DMS114 treated with DMSO at 0.1 percent for 48 hours (cell line): ENCODE measurements around the gene SOWAHD.
"Not testable (repeated sequence)": the region's sequence is repeated elsewhere in the genome, so short reads cannot be mapped to it uniquely, and the experiment has no call there.

Experiments used
- DNase-seq: peaks from one replicate; lab custom pipeline; 2025; ENCODE audit not compliant: unreplicated experiment; lab: John Stamatoyannopoulos, UW

The SOWAHD gene, protein sequence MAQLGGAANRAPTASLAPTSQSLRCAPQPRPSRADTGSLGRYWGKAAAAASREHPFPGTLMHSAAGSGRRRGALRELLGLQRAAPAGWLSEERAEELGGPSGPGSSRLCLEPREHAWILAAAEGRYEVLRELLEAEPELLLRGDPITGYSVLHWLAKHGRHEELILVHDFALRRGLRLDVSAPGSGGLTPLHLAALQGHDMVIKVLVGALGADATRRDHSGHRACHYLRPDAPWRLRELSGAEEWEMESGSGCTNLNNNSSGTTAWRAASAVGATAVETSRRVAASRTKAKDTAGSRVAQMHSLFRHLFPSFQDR

GRCh38 chrX:119757979-119758730, at the start of gene SOWAHD:
Gene SOWAHD (plus strand): TSS chrX:119758588. CDS start chrX:119758668, 80 bp downstream.
- no peak for DNase-seq

DNA sequence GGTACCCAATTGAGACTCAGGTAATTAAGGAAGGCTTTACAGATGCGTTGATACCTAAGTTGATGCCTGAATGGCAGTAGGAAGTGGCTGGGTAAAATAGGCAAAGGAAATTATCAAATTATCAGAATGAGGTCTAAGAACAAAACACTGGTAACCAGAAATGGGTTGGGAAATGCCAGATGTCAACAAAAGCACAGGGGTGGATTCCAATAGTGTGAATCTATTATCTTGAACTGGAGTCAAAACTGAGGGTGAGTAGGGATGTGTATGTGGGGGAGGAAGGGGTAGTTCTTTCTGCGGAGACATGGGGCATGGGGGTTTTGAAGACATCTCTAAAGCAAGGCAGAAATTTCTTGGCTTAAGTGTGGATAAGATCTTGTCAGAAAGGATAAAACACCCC, 49.5 kb upstream of the SOWAHD start:
- no peak for DNase-seq

GRCh38 chrX:119709630-119710029, 48.8 kb upstream of the SOWAHD start:
- DNase-seq, result no peak

GRCh38 chrX:119721487-119721886, 36.9 kb upstream of the SOWAHD start:
- DNase-seq, result no peak

DNA sequence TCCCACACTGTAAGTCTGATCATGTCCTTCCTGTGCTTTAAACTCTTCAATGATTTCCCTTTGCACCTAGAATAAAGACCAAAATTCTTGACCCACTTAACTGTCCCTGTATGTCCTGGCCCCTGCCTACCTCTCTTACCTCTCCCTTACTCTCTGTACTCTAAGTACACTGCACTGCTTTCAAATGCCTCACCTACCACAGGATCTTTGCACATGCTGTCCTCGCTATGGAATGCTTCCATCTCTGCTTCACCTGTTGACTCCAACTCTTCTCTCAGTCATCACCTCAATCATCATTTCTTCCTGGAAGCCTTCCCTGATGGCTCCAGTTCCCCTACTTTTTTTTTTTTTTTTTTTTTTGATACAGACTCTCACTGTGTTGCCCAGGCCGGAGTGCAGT, 36.5 kb upstream of the SOWAHD start:
- DNase-seq, result no peak

DNA sequence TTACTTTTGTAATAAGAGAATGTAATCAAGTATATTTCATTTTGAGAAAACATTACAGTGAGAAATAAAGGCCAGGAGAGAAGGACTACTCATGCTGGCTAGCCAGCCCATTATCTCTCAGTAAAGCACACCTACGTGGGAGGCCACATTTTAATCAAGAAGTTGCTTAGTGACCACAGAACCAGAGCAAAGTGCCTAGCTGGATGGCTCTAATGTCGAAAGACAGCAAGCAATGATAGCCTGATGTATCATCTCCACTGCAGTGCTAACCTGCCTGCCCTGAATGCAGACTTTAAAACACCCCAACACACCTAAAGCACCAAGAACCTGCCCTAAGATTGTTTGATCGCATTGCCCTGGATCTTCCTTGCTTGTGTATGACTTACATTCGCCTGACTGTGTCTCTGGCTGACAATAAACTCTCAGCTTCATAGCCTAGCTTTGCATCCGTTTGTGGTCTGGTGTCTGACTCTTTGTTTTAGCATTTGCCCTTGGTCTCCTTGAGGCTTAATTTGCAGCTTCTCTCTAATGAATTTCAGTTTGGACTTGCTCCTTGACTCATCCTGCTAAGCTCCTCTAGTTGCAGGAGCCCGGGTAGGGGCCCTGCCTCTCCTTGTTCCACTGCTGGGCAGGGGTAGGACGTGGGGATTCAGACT, 31.4 kb upstream of the SOWAHD start:
- DNase-seq, result no peak

DNA sequence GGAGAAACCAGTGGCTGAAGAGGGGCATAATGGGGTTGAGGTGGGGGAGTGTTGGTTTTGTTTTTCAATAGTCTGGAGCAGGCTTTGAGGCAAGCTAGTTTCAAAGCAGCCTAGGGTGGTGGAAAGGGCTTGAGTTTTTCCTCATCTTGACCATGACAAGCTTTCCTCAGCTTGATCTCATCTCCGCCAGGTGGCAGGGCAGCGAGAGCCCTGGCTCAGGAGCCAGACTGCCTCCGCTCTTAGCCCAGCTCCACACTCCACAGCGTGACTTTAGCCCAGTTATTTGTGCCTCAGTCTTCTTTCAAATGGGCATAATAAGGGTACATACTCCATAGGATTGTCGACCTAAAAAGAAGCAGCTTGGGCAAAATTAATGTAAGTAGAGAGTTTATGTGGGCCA, 29.9 kb upstream of the SOWAHD start:
- no peak for DNase-seq

DNA sequence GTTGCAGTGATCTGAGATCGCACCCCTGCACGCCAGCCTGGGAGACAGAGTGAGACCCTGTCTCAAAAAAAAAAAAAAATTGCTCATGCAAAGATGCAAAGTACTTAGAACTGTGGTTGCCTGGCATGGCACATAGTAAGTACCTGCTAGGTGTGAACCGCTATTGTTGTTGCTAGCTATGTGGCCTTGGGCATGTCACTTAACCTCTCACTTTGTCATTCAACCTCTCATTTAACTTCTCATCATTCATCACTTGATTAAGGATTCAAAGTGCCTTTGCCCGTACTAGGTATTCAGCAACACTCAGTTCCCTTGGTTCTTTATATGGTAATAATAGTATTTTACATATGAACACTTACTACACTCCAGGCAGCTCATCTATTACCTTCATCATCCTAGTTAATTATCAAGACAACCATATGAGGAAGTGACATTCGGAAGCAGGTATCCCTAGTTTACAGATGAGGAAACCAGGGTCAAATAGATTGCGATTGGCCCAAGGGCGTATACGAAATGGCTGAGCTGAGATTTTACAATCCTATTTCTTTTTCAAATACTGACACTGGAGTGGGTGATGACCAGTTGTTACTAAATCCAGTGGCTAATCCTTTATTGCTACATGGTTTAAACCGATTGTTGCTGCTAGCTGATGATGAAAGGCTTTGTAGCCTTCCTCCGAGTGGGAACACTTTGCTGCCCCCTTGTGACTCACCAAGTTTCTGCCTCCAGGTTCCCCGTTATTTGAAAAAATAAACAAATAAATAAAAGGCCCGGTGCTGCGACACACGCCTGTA, 28.8 kb upstream of the SOWAHD start:
- DNase-seq, result no peak

GRCh38 chrX:119734897-119735339, 23.5 kb upstream of the SOWAHD start:
- no peak for DNase-seq

GRCh38 chrX:119735467-119735866, 22.9 kb upstream of the SOWAHD start:
- no peak for DNase-seq

DNA sequence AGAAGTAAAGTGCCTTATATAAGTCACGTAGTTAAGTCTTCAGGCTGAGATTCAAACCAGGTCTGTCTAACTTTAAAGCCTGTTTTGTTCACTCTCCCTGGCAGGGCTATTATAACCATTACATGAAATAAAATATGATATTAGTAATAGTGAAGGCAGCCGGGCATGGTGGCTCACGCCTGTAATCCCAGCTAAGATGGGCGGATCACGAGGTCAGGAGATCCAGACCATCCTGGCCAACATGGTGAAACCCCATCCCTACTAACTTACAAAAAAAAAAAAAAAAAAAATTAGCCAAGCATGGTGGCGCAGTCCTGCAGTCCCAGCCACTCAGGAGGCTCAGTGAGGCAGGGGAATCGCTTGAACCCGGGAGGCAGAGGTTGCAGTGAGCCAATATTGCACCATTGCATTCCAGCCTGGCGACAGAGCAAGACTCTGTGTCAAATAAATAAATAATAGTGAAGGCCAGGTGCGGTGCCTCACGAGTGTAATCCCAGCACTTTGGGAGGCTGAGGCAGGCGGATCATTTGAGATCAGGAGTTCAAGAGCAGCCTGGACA, 22.1 kb upstream of the SOWAHD start:
- no peak for DNase-seq

- no peak for DNase-seq
Measured at GRCh38 chrX:119738742-119739141, 19.6 kb upstream of the SOWAHD start.

- DNase-seq, result no peak
Measured at GRCh38 chrX:119745283-119745848, 13.0 kb upstream of the SOWAHD start.

- DNase-seq, result not testable (repeated sequence)
Measured at GRCh38 chrX:119750131-119750530, 8.3 kb upstream of the SOWAHD start.

GRCh38 chrX:119750751-119751150, 7.6 kb upstream of the SOWAHD start:
- not testable (repeated sequence) for DNase-seq

DNA sequence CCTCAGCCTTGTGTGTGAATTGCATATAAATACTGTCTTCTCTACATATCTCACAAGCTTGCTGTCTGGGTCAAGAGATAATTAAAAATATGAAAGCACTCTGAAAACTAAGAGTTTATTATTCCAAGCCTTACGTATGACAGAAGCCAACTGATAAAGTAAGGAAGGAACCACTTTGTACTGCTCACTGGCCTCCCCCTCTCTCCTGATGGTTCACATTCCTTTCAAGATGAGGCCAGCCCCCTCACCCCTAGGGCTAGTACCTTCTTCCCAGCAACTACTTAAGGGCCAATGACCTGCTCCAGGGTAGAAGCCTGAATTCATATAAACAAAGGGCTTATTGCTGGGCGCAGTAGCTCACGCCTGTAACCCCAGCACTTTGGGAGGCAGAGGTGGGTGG, 5.4 kb upstream of the SOWAHD start:
- no peak for DNase-seq

DNA sequence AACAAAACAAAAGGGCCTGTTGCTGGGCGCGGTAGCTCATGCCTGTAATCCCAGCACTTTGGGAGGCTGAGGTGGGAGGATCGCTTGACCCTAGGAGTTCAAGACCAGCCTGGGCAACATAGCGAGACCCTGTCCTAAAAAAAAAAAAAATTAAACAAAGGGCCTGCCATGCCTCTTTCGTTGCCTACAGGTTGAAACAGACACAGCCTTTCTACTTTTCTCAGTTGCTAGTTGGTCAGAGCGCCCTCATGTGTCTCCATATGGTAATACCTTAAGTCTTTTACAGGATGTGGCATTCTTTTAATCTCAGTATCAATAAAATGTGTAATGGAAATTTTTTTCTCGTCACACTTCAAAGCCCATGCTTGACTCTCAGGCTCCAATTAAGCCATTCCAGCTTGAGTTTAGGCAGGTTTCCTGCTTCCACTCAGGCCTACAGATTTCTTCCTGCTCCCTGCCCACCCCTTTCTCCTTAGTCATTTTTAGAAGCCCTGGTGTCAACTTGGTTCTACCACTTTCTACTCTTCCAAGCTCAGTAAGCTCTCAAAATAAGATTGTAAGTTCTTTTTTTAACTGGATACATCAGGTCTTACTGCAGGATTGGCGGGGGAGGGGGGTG, 4.6 kb upstream of the SOWAHD start:
- no peak for DNase-seq

GRCh38 chrX:119755981-119756533, 2.3 kb upstream of the SOWAHD start:
- DNase-seq, result no peak

- DNase-seq, result no peak
Measured at GRCh38 chrX:119756926-119757635, 1.3 kb upstream of the SOWAHD start.
